Esophagus mucosa (tissue), 1 donor: ENCODE results near the gene AFF1. TPM values are rescaled to one million over a fixed set of nuclear protein-coding genes. Genes with fewer than 3 reads are reported as not detected.

Experiments
- ATAC-seq: fragments of 200-7000 bp; cut with Tn5 transposase; one replicate; pipeline ENCODE4 v1.9.1; 2020
- total RNA-seq: library from RNA; stranded (reverse); gene quantifications from one replicate; pipeline ENCODE4 v1.2.4, GENCODE V29; 2023
- donor health status: DM: yes; HTN: yes; CAD: no.

The AFF1 gene
- total RNA-seq, 1 donor from 2014 or later, result 39.8 TPM

DNA sequence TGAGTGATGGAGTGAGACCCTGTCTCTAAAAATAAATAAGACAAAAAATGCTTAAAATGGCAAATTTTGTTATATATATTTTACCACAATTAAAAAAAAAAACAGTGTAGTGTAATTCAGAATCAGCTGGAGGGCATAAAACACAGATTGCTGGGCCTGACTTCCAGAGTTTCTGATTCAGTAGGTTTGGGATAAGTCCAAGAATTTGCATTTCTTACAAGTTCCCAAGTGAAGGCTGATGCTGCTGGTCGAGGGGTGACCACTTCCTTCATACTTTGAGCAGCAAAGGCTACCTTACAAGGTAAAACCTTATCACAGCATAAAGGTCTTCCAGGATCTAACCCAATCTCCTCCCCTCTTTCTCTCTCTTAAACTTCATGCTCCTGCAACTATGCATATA lies 244.9 kb downstream of the AFF1 start:
- ATAC-seq, result no peak

GRCh38 chr4:87180767-87181166 lies 246.0 kb downstream of the AFF1 start:
- ATAC-seq, result no peak

- no peak for ATAC-seq
Measured at GRCh38 chr4:87185146-87185870, 250.5 kb downstream of the AFF1 start.

DNA sequence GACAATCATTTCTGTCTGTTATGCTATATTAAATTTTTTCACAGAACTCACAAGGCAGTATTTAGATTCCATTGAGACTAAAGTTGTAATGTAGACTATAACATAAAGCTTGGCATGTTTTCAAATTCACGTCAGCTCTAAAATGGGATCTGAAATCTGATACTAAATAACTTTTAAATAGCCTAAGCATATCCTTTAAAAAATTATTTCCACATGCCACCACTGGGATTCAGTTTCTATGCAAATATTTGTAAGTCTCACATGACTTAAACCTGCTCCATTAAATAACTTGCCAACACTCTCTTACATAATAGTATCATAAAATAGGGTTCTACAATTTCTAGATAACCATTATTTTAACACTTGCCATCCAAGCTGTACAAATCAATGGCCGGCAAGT lies 253.2 kb downstream of the AFF1 start:
- no peak for ATAC-seq

DNA sequence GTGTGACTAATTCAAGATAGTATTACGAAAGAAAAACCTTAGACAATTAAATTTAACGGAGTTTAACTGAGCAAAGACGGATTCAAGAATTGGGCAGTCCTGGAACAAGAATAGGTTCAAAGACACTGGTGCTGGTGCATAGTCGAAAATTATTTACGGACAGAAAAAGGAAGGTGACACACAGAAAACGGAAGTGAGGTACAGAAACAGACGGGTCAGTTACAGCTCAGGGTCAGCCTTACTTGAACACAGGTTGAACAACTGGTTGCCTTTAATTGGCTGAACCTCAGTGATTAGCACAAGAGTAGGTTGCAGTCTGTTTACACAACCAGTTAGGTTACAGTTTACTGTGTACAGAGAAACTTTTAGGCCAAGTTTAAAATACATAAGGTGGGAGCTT lies 254.1 kb downstream of the AFF1 start:
- no peak for ATAC-seq

Other genes with a start within 250 kb of the AFF1 start
- gene SLC10A6, start 85.6 kb upstream of the AFF1 start, total RNA-seq, result 21.2 TPM
- gene C4orf36, start 42.6 kb upstream of the AFF1 start, total RNA-seq, result 2.4 TPM